ENCODE data around the gene DGKD. TPM values are rescaled to one million over a fixed set of nuclear protein-coding genes. Genes with fewer than 3 reads are reported as not detected.
"Not testable (repeated sequence)": the region's sequence is repeated elsewhere in the genome, so short reads cannot be mapped to it uniquely, and the experiment has no call there.

The DGKD gene
- total RNA-seq, 2 experiments from 2014 or later, result 44.2 to 46.4 TPM

DNA sequence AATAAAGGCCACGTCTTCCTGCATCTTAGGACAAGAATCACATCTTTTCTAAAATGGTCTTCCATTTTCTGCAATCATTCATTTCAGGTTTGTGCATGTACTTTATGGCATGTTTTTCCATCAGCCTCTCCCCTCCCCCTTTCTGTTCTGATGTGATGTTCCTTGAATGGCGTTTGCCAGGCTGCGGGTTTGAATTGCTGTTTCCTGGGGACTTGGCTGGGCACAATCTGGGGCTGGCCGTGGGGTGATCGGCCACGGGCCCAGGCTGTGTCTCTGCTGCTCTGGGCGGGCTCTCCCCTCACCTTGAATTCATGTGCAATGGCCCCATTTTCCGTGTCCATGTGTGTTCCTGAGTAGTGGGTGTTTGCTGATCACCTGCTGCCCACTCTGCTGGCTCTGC is 15.2 kb downstream of the DGKD start:
- no peak for DNase-seq
- H3K4me3 Mint-ChIP-seq, result no peak overlapping the region
- H3K36me3 Mint-ChIP-seq, result peaks cover 6% of the 10 kb centered on the region
- ChIA-PET CTCF (no interaction called here), POLR2A (no interaction called here)
- intact Hi-C loops (cut with micrococcal nuclease), result no loop called here
- H3K27ac Mint-ChIP-seq, result no peak overlapping the region
- H3K27me3 Mint-ChIP-seq, result no peaks in the 10 kb centered on the region
- H3K9me3 Mint-ChIP-seq, result no peaks in the 10 kb centered on the region
- peaks cover 22% of the 10 kb centered on the region for H3K4me1 Mint-ChIP-seq (ENCODE audit: low read depth)

DNA sequence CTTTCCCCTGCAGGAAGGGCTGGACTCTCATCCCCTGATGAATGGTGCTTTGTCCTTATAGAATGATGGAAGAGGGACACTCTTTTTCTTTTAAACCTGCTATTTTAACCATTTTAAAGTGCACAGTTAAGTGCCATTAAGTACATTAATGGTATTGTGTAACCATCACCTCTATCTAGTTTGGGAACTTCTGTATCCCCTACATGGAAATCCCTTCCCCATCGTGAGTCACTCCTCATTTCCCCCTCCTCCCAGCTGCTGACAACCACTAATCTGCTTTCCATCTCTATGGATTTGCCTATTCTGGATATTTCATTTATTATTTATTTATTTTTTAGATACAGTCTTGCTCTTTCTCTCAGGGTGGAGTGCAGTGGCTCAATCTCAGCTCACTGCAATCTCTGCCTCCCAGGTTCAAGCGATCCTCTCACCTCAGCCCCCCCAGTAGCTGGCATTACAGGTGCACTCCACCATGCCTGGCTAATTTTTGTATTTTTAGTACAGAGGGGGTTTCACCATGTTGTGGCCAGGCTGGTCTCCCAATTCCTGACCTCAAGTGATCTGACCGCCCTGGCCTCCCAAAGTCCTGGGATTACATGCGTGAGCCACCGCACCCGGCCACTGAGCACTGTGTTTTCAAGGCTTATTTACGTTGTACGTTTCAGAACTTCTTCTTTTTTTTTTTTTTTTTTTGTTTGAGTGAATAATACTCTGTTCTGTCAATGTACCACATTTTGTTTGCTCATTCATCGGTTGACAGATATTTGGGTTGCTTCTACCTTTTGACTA is 15.8 kb downstream of the DGKD start:
- Mint-ChIP-seq H3K36me3 (peaks cover 5% of the 10 kb centered on the region), H3K27me3 (no peaks in the 10 kb centered on the region), H3K27ac (no peak overlapping the region), H3K4me3 (no peak overlapping the region), H3K4me1 (ENCODE audit: low read depth) (peaks cover 22% of the 10 kb centered on the region), H3K9me3 (no peaks in the 10 kb centered on the region)
- intact Hi-C loops (cut with micrococcal nuclease), result no loop called here
- DNase-seq, result no peak
- POLR2A ChIA-PET, result no interaction called here
- CTCF ChIA-PET, result no interaction called here

GRCh38 chr2:233371641-233372040 is 17.3 kb downstream of the DGKD start:
- H3K4me1 Mint-ChIP-seq (ENCODE audit: low read depth), result peaks cover 13% of the 10 kb centered on the region
- no peaks in the 10 kb centered on the region for H3K9me3 Mint-ChIP-seq
- CTCF ChIA-PET, result interaction anchor here (0.7 kb wide), 1 partner anchor 33 kb away, joined by 3 read pairs; no protein-coding TSS in a partner anchor
- no peak overlapping the region for H3K27ac Mint-ChIP-seq
- intact Hi-C loops (cut with micrococcal nuclease), result no loop called here
- no peaks in the 10 kb centered on the region for H3K27me3 Mint-ChIP-seq
- POLR2A ChIA-PET, result interaction anchor here (1.4 kb wide), 1 partner anchor 29 kb away, joined by 3 read pairs; no protein-coding TSS in a partner anchor
- H3K36me3 Mint-ChIP-seq, result peaks cover 5% of the 10 kb centered on the region
- no peak overlapping the region for H3K4me3 Mint-ChIP-seq
- no peak for DNase-seq

GRCh38 chr2:233372855-233373254 is 18.6 kb downstream of the DGKD start:
- Mint-ChIP-seq H3K4me3 (no peak overlapping the region), H3K27ac (no peak overlapping the region), H3K4me1 (ENCODE audit: low read depth) (peaks cover 13% of the 10 kb centered on the region), H3K36me3 (peaks cover 15% of the 10 kb centered on the region), H3K27me3 (no peaks in the 10 kb centered on the region), H3K9me3 (no peaks in the 10 kb centered on the region)
- ChIA-PET POLR2A (interaction anchor here (1.4 kb wide), 1 partner anchor 27 kb away, joined by 3 read pairs; no protein-coding TSS in a partner anchor), CTCF (interaction anchor here (0.6 kb wide), 1 partner anchor 70 kb away, joined by 5 read pairs; no protein-coding TSS in a partner anchor)
- DNase-seq, result no peak
- intact Hi-C loops (cut with micrococcal nuclease), result no loop called here

GRCh38 chr2:233373316-233373715 is 19.0 kb downstream of the DGKD start:
- intact Hi-C loops (cut with micrococcal nuclease), result no loop called here
- POLR2A ChIA-PET, result interaction anchor here (1.4 kb wide), 1 partner anchor 27 kb away, joined by 3 read pairs; no protein-coding TSS in a partner anchor

DNA sequence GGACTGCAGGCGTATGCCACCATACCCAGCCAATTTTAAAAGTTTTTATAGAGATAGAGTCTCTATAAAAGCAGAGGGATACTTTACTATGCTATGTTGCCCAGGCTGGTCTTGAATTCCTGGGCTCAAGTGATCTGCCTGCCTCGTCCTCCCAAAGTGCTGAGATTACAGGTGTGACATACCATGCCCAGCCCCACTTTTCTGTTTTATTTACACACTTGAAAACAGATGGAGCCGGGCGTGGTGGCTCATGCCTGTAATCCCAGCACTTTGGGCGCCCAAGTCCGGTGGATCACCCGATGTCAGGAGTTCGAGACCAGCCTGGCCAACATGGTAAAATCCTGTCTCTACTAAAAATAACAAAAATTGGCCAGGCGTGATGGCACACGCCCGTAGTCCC is 20.5 kb downstream of the DGKD start:
- peaks cover 15% of the 10 kb centered on the region for H3K36me3 Mint-ChIP-seq
- POLR2A ChIA-PET; intact Hi-C loops (cut with micrococcal nuclease); H3K4me1 Mint-ChIP-seq (ENCODE audit: low read depth); H3K9me3 Mint-ChIP-seq; H3K27ac Mint-ChIP-seq; CTCF ChIA-PET; H3K27me3 Mint-ChIP-seq; DNase-seq; H3K4me3 Mint-ChIP-seq: not testable (repeated sequence)

More at GRCh38 chr2:233373316-233373715, 19.0 kb downstream of the DGKD start:
- CTCF ChIA-PET, result no interaction called here
- Mint-ChIP-seq H3K4me1 (ENCODE audit: low read depth) (peaks cover 13% of the 10 kb centered on the region), H3K4me3 (no peak overlapping the region), H3K36me3 (peaks cover 15% of the 10 kb centered on the region), H3K27me3 (no peaks in the 10 kb centered on the region), H3K27ac (no peak overlapping the region), H3K9me3 (no peaks in the 10 kb centered on the region)
- no peak for DNase-seq

- H3K9me3 Mint-ChIP-seq, result no peaks in the 10 kb centered on the region
- no peaks in the 10 kb centered on the region for H3K27me3 Mint-ChIP-seq
- ChIA-PET POLR2A (no interaction called here), CTCF (no interaction called here)
- peaks cover 13% of the 10 kb centered on the region for H3K4me1 Mint-ChIP-seq (ENCODE audit: low read depth)
- H3K4me3 Mint-ChIP-seq, result no peak overlapping the region
- no peak for DNase-seq
- peaks cover 15% of the 10 kb centered on the region for H3K36me3 Mint-ChIP-seq
- no peak overlapping the region for H3K27ac Mint-ChIP-seq
- intact Hi-C loops (cut with micrococcal nuclease), result no loop called here
Observed at GRCh38 chr2:233375490-233376314, 21.4 kb downstream of the DGKD start.

DNA sequence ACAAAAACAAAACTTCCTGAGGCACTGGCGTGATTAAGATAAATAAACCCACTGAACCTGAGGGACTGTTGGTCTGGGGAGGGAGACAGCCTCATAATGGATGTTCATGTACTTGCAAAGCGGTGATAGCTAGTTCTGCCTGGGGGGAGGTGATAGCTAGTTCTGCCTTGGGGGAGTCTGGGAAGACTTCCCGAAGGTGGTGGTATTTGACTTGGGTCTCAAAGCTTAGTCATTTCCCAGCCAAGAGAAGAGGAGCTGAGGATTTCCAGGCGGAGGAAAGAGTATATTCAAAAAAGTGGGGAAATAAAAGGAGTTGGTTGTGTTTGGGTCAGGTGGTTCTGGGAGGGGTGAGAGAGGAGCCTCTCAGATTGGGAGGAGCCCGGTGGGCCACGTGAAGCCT is 24.7 kb downstream of the DGKD start:
- intact Hi-C loops (cut with micrococcal nuclease), result no loop called here
- ChIA-PET CTCF (interaction anchor here (2.3 kb wide), 1 partner anchor 25 kb away, joined by 9 read pairs; no protein-coding TSS in a partner anchor), POLR2A (no interaction called here)
- H3K4me3 Mint-ChIP-seq, result no peak overlapping the region
- no peak overlapping the region for H3K27ac Mint-ChIP-seq
- H3K36me3 Mint-ChIP-seq, result peaks cover 10% of the 10 kb centered on the region
- H3K9me3 Mint-ChIP-seq, result no peaks in the 10 kb centered on the region
- H3K27me3 Mint-ChIP-seq, result no peaks in the 10 kb centered on the region
- H3K4me1 Mint-ChIP-seq (ENCODE audit: low read depth), result peaks cover 33% of the 10 kb centered on the region
- DNase-seq, result no peak

GRCh38 chr2:233379441-233379840 is 25.1 kb downstream of the DGKD start:
- no peak for DNase-seq
- Mint-ChIP-seq H3K9me3 (no peaks in the 10 kb centered on the region), H3K4me1 (ENCODE audit: low read depth) (peaks cover 37% of the 10 kb centered on the region), H3K27me3 (no peaks in the 10 kb centered on the region), H3K36me3 (peaks cover 10% of the 10 kb centered on the region), H3K27ac (no peak overlapping the region), H3K4me3 (no peak overlapping the region)
- ChIA-PET CTCF (interaction anchor here (2.3 kb wide), 1 partner anchor 25 kb away, joined by 9 read pairs; no protein-coding TSS in a partner anchor), POLR2A (no interaction called here)
- intact Hi-C loops (cut with micrococcal nuclease), result no loop called here

- no peak for DNase-seq
- no peak overlapping the region for H3K27ac Mint-ChIP-seq
- peaks cover 46% of the 10 kb centered on the region for H3K4me1 Mint-ChIP-seq (ENCODE audit: low read depth)
- H3K27me3 Mint-ChIP-seq, result no peaks in the 10 kb centered on the region
- no peak overlapping the region for H3K4me3 Mint-ChIP-seq
- CTCF ChIA-PET, result interaction anchor here (1.2 kb wide), 1 partner anchor 24 kb away, joined by 3 read pairs; no protein-coding TSS in a partner anchor
- intact Hi-C loops (cut with micrococcal nuclease), result no loop called here
- no peaks in the 10 kb centered on the region for H3K9me3 Mint-ChIP-seq
- POLR2A ChIA-PET, result no interaction called here
- peaks cover 10% of the 10 kb centered on the region for H3K36me3 Mint-ChIP-seq
Observed at GRCh38 chr2:233380132-233380895, 26.0 kb downstream of the DGKD start.

- Mint-ChIP-seq H3K27ac (no peak overlapping the region), H3K9me3 (no peaks in the 10 kb centered on the region), H3K27me3 (no peaks in the 10 kb centered on the region), H3K4me3 (no peak overlapping the region), H3K4me1 (ENCODE audit: low read depth) (peaks cover 54% of the 10 kb centered on the region), H3K36me3 (peaks cover 10% of the 10 kb centered on the region)
- POLR2A ChIA-PET, result no interaction called here
- DNase-seq, result no peak
- CTCF ChIA-PET, result interaction anchor here (1.2 kb wide), 1 partner anchor 23 kb away, joined by 3 read pairs; no protein-coding TSS in a partner anchor
- intact Hi-C loops (cut with micrococcal nuclease), result no loop called here
Observed at GRCh38 chr2:233380995-233381637, 26.8 kb downstream of the DGKD start.

Data from activated CD4-positive, alpha-beta memory T cell treated with anti-CD3 and anti-CD28 coated beads for 36 hours (primary cell).